Body of pancreas (tissue), 4 donors: ENCODE measurements around the gene NOXA1. TPM values are rescaled to one million over a fixed set of nuclear protein-coding genes. Genes with fewer than 3 reads are reported as not detected.

Experiments
- ATAC-seq: fragments of 150-250 bp; one replicate; pipeline ENCODE4 v1.9.1; 2016
- DNase-seq, 4 donors: peaks; one replicate each; pipeline ENCODE4 v3.0.0-alpha.2; 2019
- H3K27ac ChIP-seq, 4 donors: fragments of 200-600 bp; sonication (generic); 1 replicate in 3 of 4; 2 replicates in 1 of 4; pipeline versions ENCODE4 v1.5.1 to v1.6.1; 2016 to 2019; ENCODE audit warnings: mild to moderate bottlenecking in 1 of 4, mixed read lengths in 1 of 4, moderate library complexity in 1 of 4
- H3K27me3 ChIP-seq, 2 donors: fragments of 200-600 bp; sonication (generic); one replicate each; pipeline ENCODE4 v1.6.0; 2016; ENCODE audit warnings: mild to moderate bottlenecking in 1 of 2
- H3K36me3 ChIP-seq, 2 donors: fragments of 200-600 bp; sonication (generic); replicated peaks in 1 of 2; 2 replicates each; pipeline ENCODE4 v1.5.1; 2016; ENCODE audit warnings: low read depth in 2 of 2; ENCODE audit not compliant: insufficient read depth in 1 of 2
- H3K4me1 ChIP-seq: fragments of 200-600 bp; sonication (generic); one replicate; pipeline ENCODE4 v1.6.0; 2016
- H3K4me3 ChIP-seq, 2 donors: fragments of 200-600 bp; sonication (generic); 1 replicate in 1 of 2; 2 replicates in 1 of 2; pipeline ENCODE4 v1.5.1; 2016 to 2019
- H3K9me3 ChIP-seq, 3 donors: fragments of 200-600 bp; sonication (generic); 1 replicate in 2 of 3; 2 replicates in 1 of 3; pipeline ENCODE4 v1.5.1; 2016
- POLR2A ChIP-seq, 3 donors: fragments of 450-650 bp; IDR thresholded peaks; one replicate each; pipeline ENCODE4 v1.6.1; 2016; ENCODE audit warnings: antibody characterized with exemption in 3 of 3, mild to moderate bottlenecking in 2 of 3
- WGBS, 2 donors: methylation state at CpG; one replicate each; pipeline ENCODE4 v1.1.5; 2017; 5-methylcytosine and 5-hydroxymethylcytosine counted together
- intact Hi-C: fragments of 100-400 bp; cut with DNase I; formaldehyde crosslinking; loops from one replicate; pipeline ENCODE4 v1.15.1; 2023
- total RNA-seq, 2 donors: library from RNA; depleted of rRNA; stranded (reverse); fragments of >200 nt; gene quantifications; one replicate each; pipeline ENCODE4 v1.1.0, GENCODE V29; 2016
- TF ChIP-seq, protein P1 (sequence below), 7 experiments: fragments of 450-650 bp in 4 of 7; fragments of 200-600 bp in 3 of 7; sonication (generic) in 3 of 7; IDR thresholded peaks; one replicate each; pipeline ENCODE4 v1.5.1; 2016 to 2019; ENCODE audit warnings: antibody characterized with exemption in 7 of 7

The NOXA1 gene
- total RNA-seq, 2 donors from 2014 or later = 7.3 to 12.9 TPM

DNA sequence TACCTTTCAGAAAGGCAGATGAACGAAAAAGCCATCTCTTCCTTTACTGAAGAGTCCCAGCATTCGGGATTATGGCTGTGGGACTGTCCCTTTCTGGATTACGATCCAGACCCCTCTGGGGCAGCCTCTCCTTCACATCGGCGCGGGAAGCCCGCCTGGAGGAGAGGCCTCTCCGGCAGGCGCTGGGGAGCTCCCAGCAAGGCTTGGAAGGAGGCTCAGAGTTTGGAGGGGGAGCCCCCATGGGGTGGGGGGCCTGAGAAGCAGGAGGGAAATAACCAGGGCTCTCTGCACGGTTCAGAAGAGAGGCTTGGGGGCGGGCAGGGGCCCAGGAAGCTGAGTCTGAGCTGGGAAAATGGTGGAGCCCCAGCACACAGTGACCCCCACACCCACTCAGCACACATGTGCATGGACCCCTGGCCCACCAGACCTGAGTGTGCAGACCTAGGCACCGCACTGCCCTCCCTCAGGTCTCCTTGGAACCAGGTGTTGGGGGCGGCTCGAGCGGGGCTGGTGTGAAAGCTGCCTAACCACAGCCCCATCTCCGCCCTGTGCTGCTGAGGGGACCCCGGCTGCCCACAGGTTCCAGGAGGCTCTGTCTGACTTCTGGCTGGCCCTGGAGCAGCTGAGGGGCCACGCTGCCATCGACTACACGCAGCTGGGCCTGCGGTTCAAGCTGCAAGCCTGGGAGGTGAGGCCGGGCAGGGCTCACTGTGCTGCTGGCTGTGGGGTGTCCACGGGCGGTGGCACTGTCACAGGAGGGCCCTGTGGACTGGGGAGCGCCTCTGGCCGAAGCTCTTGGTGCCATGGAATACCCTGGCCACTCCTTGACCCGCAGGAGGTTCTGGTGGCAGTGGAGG is 4.5 kb downstream of the NOXA1 start:
- Histone ChIP-seq H3K27ac (no peak overlapping the region), H3K36me3 (no peaks in the 10 kb centered on the region), H3K4me1 (peaks cover 30% of the 10 kb centered on the region), H3K27me3 (no peaks in the 10 kb centered on the region), H3K9me3 (no peaks in the 10 kb centered on the region), H3K4me3 (no peak overlapping the region)
- intact Hi-C loops = no loop called here
- TF ChIP-seq, protein P1, sequence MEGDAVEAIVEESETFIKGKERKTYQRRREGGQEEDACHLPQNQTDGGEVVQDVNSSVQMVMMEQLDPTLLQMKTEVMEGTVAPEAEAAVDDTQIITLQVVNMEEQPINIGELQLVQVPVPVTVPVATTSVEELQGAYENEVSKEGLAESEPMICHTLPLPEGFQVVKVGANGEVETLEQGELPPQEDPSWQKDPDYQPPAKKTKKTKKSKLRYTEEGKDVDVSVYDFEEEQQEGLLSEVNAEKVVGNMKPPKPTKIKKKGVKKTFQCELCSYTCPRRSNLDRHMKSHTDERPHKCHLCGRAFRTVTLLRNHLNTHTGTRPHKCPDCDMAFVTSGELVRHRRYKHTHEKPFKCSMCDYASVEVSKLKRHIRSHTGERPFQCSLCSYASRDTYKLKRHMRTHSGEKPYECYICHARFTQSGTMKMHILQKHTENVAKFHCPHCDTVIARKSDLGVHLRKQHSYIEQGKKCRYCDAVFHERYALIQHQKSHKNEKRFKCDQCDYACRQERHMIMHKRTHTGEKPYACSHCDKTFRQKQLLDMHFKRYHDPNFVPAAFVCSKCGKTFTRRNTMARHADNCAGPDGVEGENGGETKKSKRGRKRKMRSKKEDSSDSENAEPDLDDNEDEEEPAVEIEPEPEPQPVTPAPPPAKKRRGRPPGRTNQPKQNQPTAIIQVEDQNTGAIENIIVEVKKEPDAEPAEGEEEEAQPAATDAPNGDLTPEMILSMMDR (IDR thresholded peaks at IDR 0.05) = no peak
- no peak for TF ChIP-seq POLR2A (IDR thresholded peaks at IDR 0.05)
- 79 to 94% methylated on average over 11 to 25 of the region's 27 CpGs for WGBS, 2 donors
- DNase-seq (peak in 1 of 4 donors; percentile 7), ATAC-seq (no peak)

- no peak for DNase-seq
- H3K4me3 ChIP-seq = no peak overlapping the region
- no peaks in the 10 kb centered on the region for H3K27me3 ChIP-seq
- no peak for TF ChIP-seq POLR2A (IDR thresholded peaks at IDR 0.05)
- TF ChIP-seq, protein P1 (IDR thresholded peaks at IDR 0.05) = no peak
- WGBS, 2 donors = 80 to 91% methylated on average over 5 of the region's 6 CpGs
- intact Hi-C loops = no loop called here
- H3K9me3 ChIP-seq = no peaks in the 10 kb centered on the region
- no peaks in the 10 kb centered on the region for H3K36me3 ChIP-seq
- H3K27ac ChIP-seq = no peak overlapping the region
- H3K4me1 ChIP-seq = peaks cover 30% of the 10 kb centered on the region
- no peak for ATAC-seq
These were observed 5.1 kb downstream of the NOXA1 start for GRCh38 chr9:137428311-137428630.

- ATAC-seq (no peak), DNase-seq (peak in 1 of 4 donors; percentile 31)
- H3K27me3 ChIP-seq = no peaks in the 10 kb centered on the region
- 75 to 77% methylated on average over 14 to 25 of the region's 27 CpGs for WGBS, 2 donors
- H3K27ac ChIP-seq = no peak overlapping the region
- TF ChIP-seq, protein P1 (IDR thresholded peaks at IDR 0.05) = no peak
- no peak for TF ChIP-seq POLR2A (IDR thresholded peaks at IDR 0.05)
- no peaks in the 10 kb centered on the region for H3K36me3 ChIP-seq
- no peak overlapping the region for H3K4me3 ChIP-seq
- H3K4me1 ChIP-seq = peaks cover 24% of the 10 kb centered on the region
- no peaks in the 10 kb centered on the region for H3K9me3 ChIP-seq
- intact Hi-C loops = no loop called here
These were observed 5.8 kb downstream of the NOXA1 start for GRCh38 chr9:137428841-137429545.

DNA sequence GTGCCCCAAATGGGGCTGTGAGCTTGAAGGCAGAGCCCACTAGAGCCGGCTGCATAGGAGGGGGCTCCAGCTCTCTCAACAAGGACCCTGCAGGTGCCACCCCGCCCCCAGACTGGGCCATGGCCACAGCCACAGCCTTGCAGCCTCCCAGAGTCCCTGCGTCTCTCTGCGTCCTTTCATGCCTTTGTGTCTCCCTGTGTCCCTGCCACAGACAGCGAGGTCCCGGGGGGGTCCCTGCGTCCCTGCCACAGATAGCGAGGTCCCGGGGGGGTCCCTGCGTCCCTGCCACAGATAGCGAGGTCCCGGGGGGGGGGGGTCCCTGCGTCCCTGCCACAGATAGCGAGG is 6.3 kb downstream of the NOXA1 start:
- DNase-seq = no peak
- peaks cover 19% of the 10 kb centered on the region for H3K4me1 ChIP-seq
- 63% methylated on average over 14 of the region's 14 CpGs; no CpG with 5 or more reads in 1 of the 2 donors for WGBS, 2 donors
- TF ChIP-seq, protein P1 (IDR thresholded peaks at IDR 0.05) = no peak
- TF ChIP-seq POLR2A (IDR thresholded peaks at IDR 0.05) = no peak
- intact Hi-C loops = no loop called here
- no peaks in the 10 kb centered on the region for H3K9me3 ChIP-seq
- no peak for ATAC-seq
- no peaks in the 10 kb centered on the region for H3K27me3 ChIP-seq
- H3K4me3 ChIP-seq = no peak overlapping the region
- H3K27ac ChIP-seq = no peak overlapping the region
- no peaks in the 10 kb centered on the region for H3K36me3 ChIP-seq
